ENCODE measurements around the gene PSMF1.

PSMF1 gene

DNA sequence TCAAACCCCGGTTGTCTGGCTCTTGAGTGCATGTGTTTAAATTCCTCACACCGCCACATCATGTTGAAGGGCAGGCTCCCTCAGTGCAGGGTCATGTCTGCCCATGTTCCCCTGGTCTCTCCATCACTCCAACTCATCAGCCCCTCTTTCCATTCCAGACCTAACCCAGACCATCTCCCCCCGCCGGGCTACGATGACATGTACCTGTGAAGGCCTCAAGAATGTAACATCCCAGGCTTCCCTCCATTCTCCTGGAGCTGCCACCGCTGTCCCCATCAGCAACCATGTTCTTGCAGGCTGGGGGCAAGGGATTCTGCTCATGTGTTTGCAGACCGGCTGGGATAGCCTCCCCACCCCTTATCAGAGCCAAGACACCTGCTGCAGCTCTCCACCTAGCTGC, 46.5 kb downstream of the PSMF1 start:
- no peak for DNase-seq (ENCODE audit: low spot score)

GRCh38 chr20:1165521-1165920, 47.1 kb downstream of the PSMF1 start:
- no peak for DNase-seq (ENCODE audit: low spot score)

- no peak for DNase-seq (ENCODE audit: low spot score)
These were observed 47.5 kb downstream of the PSMF1 start for GRCh38 chr20:1165941-1166340.

GRCh38 chr20:1166948-1167720, 48.7 kb downstream of the PSMF1 start:
- no peak for DNase-seq (ENCODE audit: low spot score)

- DNase-seq (ENCODE audit: low spot score) = no peak
These were observed 50.8 kb downstream of the PSMF1 start for GRCh38 chr20:1169224-1169623.

DNA sequence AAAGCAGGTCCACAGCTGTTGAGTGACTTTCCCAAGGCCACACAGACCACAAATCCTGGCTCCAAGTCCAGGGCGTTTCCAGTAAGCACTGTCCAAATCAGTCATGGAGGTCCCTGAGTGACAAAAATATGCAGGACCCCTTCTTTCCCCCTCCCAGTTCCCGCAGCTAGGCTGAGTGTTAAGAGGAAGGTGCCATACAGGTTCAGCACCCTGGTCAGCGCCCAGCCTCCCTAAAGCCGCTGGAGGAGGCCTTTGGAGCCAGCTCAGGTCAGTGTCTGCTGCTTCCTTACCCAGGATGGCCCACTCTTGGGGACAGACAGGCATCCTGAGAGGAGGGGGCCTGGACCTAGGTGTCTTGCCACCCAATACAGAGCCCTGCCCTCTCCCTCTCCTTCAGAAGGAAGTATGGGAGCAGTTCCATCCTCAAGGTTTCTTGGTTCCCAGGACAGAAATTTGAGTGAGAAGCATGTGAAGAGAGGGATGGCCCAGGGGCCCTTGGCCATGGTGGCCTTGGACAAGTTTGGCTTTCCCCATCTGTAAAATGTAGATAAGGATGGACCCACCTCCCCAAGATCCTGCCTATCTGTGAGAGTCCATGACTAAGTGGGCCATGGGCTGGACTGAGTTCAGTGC, 53.2 kb downstream of the PSMF1 start:
- no peak for DNase-seq (ENCODE audit: low spot score)

GRCh38 chr20:1173698-1174097, 55.3 kb downstream of the PSMF1 start:
- DNase-seq (ENCODE audit: low spot score) = peak; percentile 48

DNA sequence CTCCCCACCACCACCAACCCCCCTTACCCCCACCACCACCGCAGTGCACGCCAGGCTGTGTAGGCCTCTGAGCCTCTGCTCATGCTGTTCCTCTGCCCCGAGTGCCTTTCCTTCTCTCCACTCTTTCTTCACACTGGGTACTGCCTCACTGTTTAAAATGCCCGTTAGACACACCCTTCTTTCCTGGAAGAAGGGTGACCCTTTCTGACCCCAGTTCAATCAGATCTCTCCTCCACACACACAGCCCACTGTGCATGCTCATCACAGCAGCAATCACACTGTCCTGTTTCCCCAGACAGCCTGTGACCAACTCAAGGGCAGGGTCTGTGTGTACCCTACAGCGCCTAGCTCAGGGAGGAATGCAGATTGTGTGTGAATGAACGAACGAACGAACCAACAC, 56.4 kb downstream of the PSMF1 start:
- DNase-seq (ENCODE audit: low spot score) = no peak

- DNase-seq (ENCODE audit: low spot score) = peak; percentile 27
These were observed 59.3 kb downstream of the PSMF1 start for GRCh38 chr20:1177680-1178079.

DNA sequence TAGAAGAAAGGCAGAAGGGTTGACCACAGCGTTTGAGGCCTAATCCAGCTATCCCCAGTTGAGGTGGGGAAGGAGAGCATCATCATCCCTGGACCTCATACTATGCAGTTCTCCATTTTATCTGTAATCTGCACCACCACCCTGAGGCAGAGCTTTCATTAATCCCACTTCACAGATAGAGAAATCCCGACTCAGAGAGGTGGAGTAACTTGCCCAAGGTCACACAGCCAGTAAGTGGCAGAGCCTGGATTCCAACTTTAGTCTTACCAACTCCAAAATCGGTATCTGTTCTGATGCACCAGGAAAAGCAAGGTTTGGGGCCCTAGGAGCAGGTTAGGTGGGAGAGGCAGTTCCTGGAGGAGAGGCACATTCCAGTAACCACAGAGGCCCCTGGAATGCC, 59.7 kb downstream of the PSMF1 start:
- no peak for DNase-seq (ENCODE audit: low spot score)

- DNase-seq (ENCODE audit: low spot score) = no peak
These were observed 60.2 kb downstream of the PSMF1 start for GRCh38 chr20:1178623-1179022.

- no peak for DNase-seq (ENCODE audit: low spot score)
These were observed 62.5 kb downstream of the PSMF1 start for GRCh38 chr20:1180949-1181348.

GRCh38 chr20:1182106-1182505, 63.7 kb downstream of the PSMF1 start:
- no peak for DNase-seq (ENCODE audit: low spot score)

- DNase-seq (ENCODE audit: low spot score) = no peak
These were observed 64.8 kb downstream of the PSMF1 start for GRCh38 chr20:1183153-1183552.

DNA sequence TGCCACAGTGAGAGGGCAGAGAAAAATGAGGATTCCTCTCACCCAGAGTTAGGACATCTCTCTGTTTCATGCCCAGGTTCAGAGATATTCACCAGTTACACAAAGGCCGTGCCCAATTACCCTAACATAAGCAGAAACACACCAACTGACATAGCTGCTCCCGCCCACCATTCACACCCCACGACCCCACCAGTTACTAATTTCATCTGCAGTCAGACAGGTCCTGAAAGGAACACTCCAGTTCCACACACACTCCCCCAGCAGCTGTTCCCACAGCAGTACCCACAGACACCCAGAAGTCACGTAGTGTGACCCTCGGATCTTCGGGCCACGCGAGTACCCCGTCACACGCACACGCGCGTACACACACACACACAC, 65.8 kb downstream of the PSMF1 start:
- DNase-seq (ENCODE audit: low spot score) = no peak

- no peak for DNase-seq (ENCODE audit: low spot score)
These were observed 66.4 kb downstream of the PSMF1 start, which contains the start of gene TMEM74B for GRCh38 chr20:1184638-1185315. TSS of gene TMEM74B (minus strand) at chr20:1184981. CDS start at chr20:1183801, 1,180 bp downstream.

DNA sequence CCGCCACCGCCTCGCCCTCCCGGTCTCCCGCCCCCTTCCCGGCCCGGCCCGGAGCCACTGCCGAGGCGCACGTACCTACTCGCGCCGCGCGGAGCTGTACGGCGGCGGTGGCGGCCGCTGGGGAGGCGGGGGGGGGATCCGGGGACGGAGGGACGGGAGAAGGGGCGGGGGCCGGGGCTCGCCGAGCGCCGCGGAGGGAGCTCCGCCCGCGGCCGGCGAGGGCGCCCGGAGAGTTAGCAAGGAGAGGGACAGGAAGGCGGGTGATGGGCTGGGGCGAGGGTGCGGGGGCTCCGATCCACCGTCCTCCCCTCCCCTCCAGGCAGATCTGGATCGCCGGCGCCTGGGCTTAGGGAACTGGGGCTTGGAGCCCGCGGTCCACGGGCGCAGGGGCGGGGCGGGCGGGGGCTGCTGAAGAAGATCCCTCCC, 66.9 kb downstream of the PSMF1 start:
- peak; percentile 29 for DNase-seq (ENCODE audit: low spot score)

- DNase-seq (ENCODE audit: low spot score) = peak; percentile 70
These were observed 67.5 kb downstream of the PSMF1 start for GRCh38 chr20:1185790-1186334.

DNA sequence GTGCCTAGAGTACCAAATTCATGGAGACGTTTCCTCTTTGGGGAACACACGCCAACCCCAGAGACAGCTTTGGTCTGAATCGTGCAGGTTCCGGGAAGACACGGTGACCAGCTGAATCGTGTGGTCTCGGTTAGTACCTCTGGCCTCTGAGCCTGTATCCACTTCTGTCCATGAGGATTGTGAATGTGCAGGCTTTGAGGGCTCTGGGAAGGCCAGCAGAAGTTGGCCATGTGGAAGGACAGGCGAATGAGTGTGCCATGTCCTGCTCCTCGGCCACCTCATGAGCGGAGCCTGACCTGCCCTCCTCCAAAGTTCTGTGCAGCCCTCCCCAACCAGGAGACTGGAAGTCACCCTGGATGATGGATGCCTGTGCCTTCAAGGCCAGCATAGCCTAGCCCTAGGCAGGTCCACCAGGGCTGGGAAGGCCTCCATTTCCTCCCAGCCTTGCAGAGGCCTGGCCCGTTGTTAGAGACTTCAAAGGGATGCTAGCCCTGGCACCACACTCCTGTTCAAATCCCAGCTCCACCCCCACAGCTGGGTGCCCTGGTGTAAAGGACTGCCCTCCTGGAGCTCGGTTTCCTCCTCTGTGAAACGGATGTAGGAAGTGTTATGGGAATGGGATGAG, 68.1 kb downstream of the PSMF1 start:
- DNase-seq (ENCODE audit: low spot score) = no peak

DNA sequence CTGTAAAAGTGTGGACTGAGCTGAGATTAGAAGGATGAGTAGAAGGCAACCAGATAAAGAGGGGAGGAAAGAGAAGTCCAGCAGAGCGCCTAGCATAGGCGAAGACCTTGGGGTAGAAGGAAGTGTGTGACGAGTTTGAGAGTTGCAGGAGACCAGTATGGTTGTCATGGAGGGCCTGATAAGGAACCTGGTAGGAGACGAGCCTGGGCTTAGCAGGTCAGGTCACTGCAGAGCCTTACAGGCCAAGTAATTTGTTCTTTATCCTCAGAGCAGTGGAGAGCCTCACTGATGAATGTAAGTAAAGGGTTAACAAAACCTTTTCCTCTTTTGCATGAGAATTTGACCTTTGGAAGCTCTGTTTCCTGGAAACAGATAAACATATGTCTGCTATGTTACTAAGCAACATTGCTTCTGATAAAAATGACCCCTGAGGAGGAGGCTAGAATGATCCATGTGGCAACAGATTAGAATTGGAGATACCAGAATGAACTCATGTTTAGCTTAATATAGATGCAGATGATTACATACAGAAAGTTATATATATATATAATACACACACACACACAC, 69.3 kb downstream of the PSMF1 start:
- peak; percentile 39 for DNase-seq (ENCODE audit: low spot score)

DNA sequence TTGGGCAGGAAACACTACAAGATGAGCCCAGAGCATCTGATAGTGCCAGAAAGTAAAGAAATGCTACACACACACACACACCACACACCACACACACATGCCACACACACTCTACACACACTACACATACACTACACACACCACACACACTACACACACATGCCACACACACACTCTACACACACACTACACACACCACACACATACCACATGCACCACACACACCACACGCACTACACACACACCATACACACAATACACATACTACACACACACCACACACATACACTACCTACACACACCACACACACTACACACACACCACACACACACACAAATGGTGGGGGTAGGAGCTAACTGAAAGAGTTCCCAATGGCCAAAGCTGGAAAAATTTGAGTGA, 69.9 kb downstream of the PSMF1 start:
- DNase-seq (ENCODE audit: low spot score) = no peak

DNA sequence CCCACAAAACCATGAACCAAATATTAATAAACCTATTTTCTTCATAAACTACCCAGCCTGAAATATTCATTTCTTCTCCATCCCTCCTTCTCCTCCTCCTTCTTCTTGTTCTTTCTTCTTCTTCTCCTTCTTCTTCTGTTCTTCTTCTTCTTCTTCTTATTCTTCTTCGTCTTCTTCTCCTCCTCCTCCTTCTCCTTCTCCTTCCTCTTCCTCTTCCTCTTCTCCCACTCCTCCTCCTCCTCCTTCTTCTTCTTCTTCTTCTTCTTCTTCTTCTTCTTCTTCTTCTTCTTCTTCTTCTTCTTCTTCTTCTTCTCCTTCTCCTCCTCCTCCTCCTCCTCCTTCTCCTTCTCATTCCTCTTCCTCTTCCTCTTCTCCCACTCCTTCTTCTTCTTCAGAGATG, 71.4 kb downstream of the PSMF1 start:
- no peak for DNase-seq (ENCODE audit: low spot score)
